ENCODE results near the gene ARHGAP45. TPM values are rescaled to one million over a fixed set of nuclear protein-coding genes. Genes with fewer than 3 reads are reported as not detected.
"Not testable (repeated sequence)": the region's sequence is repeated elsewhere in the genome, so short reads cannot be mapped to it uniquely, and the experiment has no call there.

ARHGAP45 gene
- total RNA-seq, 4 donors from 2014 or later: 9.5 to 29.8 (median 14.6) TPM

DNA sequence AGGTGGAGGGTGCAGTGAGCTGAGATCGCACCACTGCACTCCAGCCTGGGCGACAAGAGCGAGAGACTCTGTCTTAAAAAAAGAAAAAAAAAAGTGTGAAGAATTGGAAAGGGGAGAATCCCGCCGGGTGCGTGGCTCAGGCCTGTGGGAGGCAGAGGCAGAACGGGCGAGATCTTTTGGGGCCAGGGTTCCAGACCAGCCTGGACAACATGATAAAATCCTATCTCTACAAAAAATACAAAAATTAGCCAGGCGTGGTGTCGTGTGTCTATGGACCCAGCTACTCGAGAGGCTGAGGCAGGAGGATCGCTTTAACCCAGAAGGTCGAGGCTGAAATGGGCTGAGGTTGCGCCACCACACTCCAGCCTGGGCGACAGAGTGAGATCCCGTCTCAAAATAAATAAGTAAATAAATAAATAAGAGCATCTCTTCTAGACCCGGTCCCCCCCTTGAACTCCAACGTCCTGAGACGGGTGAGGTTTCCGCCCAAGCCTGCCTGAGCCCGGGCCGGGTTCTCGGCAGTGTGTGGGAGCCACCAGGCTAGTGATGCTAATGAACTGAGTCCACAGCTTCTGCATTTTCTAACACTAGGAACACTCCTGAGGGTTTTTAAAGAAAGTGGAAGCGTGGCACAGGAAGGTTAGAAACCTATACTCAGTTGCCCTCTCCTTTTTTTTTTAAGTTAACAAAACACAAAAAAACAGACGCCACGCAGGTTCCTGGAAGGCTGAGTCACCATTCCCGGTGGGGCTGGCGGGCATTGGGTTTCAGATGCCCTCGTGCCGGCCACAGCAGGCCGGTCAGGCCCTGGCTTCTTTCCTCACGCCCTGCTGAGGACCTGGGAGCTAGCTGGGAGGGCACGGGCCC is 58.9 kb downstream of the ARHGAP45 start:
- TF ChIP-seq EP300 (IDR thresholded peaks at IDR 0.05): no peak
- TF ChIP-seq POLR2AphosphoS5 (IDR thresholded peaks at IDR 0.05): peak; percentile 8
- TF ChIP-seq, protein P1, sequence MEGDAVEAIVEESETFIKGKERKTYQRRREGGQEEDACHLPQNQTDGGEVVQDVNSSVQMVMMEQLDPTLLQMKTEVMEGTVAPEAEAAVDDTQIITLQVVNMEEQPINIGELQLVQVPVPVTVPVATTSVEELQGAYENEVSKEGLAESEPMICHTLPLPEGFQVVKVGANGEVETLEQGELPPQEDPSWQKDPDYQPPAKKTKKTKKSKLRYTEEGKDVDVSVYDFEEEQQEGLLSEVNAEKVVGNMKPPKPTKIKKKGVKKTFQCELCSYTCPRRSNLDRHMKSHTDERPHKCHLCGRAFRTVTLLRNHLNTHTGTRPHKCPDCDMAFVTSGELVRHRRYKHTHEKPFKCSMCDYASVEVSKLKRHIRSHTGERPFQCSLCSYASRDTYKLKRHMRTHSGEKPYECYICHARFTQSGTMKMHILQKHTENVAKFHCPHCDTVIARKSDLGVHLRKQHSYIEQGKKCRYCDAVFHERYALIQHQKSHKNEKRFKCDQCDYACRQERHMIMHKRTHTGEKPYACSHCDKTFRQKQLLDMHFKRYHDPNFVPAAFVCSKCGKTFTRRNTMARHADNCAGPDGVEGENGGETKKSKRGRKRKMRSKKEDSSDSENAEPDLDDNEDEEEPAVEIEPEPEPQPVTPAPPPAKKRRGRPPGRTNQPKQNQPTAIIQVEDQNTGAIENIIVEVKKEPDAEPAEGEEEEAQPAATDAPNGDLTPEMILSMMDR (IDR thresholded peaks at IDR 0.05): no peak
- H3K4me1 ChIP-seq: peaks cover 0 to 57% (median 5%) of the 10 kb centered on the region in 3 donors
- no peaks in the 10 kb centered on the region for H3K27me3 ChIP-seq
- H3K4me3 ChIP-seq: no peak overlapping the region
- 87 to 95% methylated on average over 4 to 19 of the region's 33 CpGs for WGBS, 2 donors (ENCODE audit: low coverage in 1 of 2)
- peaks cover 0 to 79% of the 10 kb centered on the region in 2 donors for H3K36me3 ChIP-seq
- ATAC-seq: no peak
- no peaks in the 10 kb centered on the region for H3K9me3 ChIP-seq
- no peak overlapping the region for H3K27ac ChIP-seq

GRCh38 chr19:1126984-1127760 is 60.2 kb downstream of the ARHGAP45 start:
- no peak for ATAC-seq
- Histone ChIP-seq H3K36me3 (peaks cover 0 to 66% of the 10 kb centered on the region in 2 donors), H3K9me3 (no peaks in the 10 kb centered on the region), H3K4me1 (peaks cover 0 to 70% (median 11%) of the 10 kb centered on the region in 3 donors), H3K27me3 (no peaks in the 10 kb centered on the region), H3K4me3 (no peak overlapping the region), H3K27ac (no peak overlapping the region)
- TF ChIP-seq POLR2AphosphoS5 (IDR thresholded peaks at IDR 0.05): no peak
- TF ChIP-seq EP300 (IDR thresholded peaks at IDR 0.05): no peak
- TF ChIP-seq POLR2A (IDR thresholded peaks at IDR 0.05): no peak
- WGBS, 2 donors (ENCODE audit: low coverage in 1 of 2): 75% methylated on average over 5 of the region's 33 CpGs; no CpG with 5 or more reads in 1 of the 2 donors

- WGBS, 2 donors (ENCODE audit: low coverage in 1 of 2): 92 to 100% methylated on average over 1 to 17 of the region's 17 CpGs
- Histone ChIP-seq H3K27me3 (no peaks in the 10 kb centered on the region), H3K36me3 (peaks cover 0 to 57% of the 10 kb centered on the region in 2 donors), H3K4me1 (peaks cover 0 to 75% (median 20%) of the 10 kb centered on the region in 3 donors), H3K9me3 (no peaks in the 10 kb centered on the region), H3K4me3 (no peak overlapping the region), H3K27ac (no peak overlapping the region)
- TF ChIP-seq EP300 (IDR thresholded peaks at IDR 0.05) (no peak), POLR2AphosphoS5 (IDR thresholded peaks at IDR 0.05) (no peak), POLR2A (IDR thresholded peaks at IDR 0.05) (no peak)
- TF ChIP-seq, protein P1 (IDR thresholded peaks at IDR 0.05): no peak
- no peak for ATAC-seq
These were observed 61.1 kb downstream of the ARHGAP45 start for GRCh38 chr19:1128106-1128505.

- H3K36me3 ChIP-seq: peaks cover 0 to 47% of the 10 kb centered on the region in 2 donors
These were observed 62.1 kb downstream of the ARHGAP45 start for GRCh38 chr19:1129084-1129483.

DNA sequence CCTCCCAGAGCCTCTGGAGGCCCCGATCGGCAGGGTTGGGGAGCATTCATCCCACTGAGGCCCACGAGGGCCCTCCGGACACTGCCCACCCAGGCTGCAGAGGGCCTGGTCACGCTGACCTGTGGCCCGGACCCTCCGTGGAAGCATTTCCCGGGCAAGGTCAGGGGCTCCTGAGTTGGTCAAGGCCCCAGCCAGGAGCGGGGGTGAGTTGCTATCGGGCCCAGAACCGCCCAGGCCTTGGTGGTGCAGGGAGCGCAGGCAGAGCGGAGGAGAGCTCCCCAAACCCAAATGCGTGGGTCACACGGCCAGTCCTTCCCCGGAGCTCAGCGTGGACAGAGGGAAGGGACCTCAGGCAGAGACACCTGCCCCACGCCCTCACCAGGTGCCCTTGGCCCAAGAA is 62.6 kb downstream of the ARHGAP45 start:
- no peak overlapping the region for H3K27ac ChIP-seq
- no peaks in the 10 kb centered on the region for H3K9me3 ChIP-seq
- 60 to 73% methylated on average over 1 to 3 of the region's 18 CpGs for WGBS, 2 donors (ENCODE audit: low coverage in 1 of 2)
- peaks cover 0 to 75% (median 23%) of the 10 kb centered on the region in 3 donors for H3K4me1 ChIP-seq
- H3K27me3 ChIP-seq: no peaks in the 10 kb centered on the region
- no peak for TF ChIP-seq POLR2AphosphoS5 (IDR thresholded peaks at IDR 0.05)
- ATAC-seq: no peak
- H3K36me3 ChIP-seq: peaks cover 0 to 42% of the 10 kb centered on the region in 2 donors
- no peak overlapping the region for H3K4me3 ChIP-seq

More at GRCh38 chr19:1129084-1129483, 62.1 kb downstream of the ARHGAP45 start:
- H3K4me3 ChIP-seq, H3K9me3 ChIP-seq, ATAC-seq, H3K27me3 ChIP-seq, H3K27ac ChIP-seq: not testable (repeated sequence)
- H3K4me1 ChIP-seq: peaks cover 0 to 75% (median 23%) of the 10 kb centered on the region in 3 donors
- WGBS, 2 donors (ENCODE audit: low coverage in 1 of 2): 90 to 100% methylated on average over 3 to 4 of the region's 7 CpGs

Measured in gastroesophageal sphincter (tissue), 4 donors.